Transverse colon (tissue), 4 donors: ENCODE results near the gene SHKBP1. TPM values are rescaled to one million over a fixed set of nuclear protein-coding genes. Genes with fewer than 3 reads are reported as not detected.
"Not testable (repeated sequence)": the region's sequence is repeated elsewhere in the genome, so short reads cannot be mapped to it uniquely, and the experiment has no call there.

ENCODE experiments used
- DNase-seq: peaks from one replicate; pipeline ENCODE4 v3.0.0-alpha.2; 2019
- H3K27ac ChIP-seq, 4 donors: fragments of 200-600 bp; sonication (generic); 2 replicates each; pipeline ENCODE4 v1.5.1; 2016 to 2018; ENCODE audit warnings: inconsistent platforms in 4 of 4
- H3K27me3 ChIP-seq: fragments of 200-600 bp; sonication (generic); 2 replicates; pipeline ENCODE4 v1.5.1; 2017; ENCODE audit warnings: inconsistent platforms
- H3K36me3 ChIP-seq, 4 donors: fragments of 200-600 bp; sonication (generic); 2 replicates each; pipeline ENCODE4 v1.5.1; 2017 to 2019; ENCODE audit warnings: inconsistent platforms in 4 of 4
- H3K4me1 ChIP-seq, 4 donors: fragments of 200-600 bp; sonication (generic); 2 replicates each; pipeline ENCODE4 v1.5.1; 2017 to 2020; ENCODE audit warnings: inconsistent platforms in 4 of 4
- H3K4me3 ChIP-seq, 4 donors: fragments of 200-600 bp; sonication (generic); 1 replicate in 1 of 4; 2 replicates in 3 of 4; pipeline versions ENCODE4 v1.5.1 to v1.6.1; 2017 to 2019; ENCODE audit warnings: inconsistent platforms in 4 of 4
- H3K9me3 ChIP-seq, 2 donors: fragments of 200-600 bp; sonication (generic); 2 replicates each; pipeline ENCODE4 v1.5.1; 2017 to 2019; ENCODE audit warnings: inconsistent platforms in 2 of 2
- EP300 ChIP-seq: sonication (generic); formaldehyde crosslinking; IDR thresholded peaks from one replicate; pipeline ENCODE4 v1.6.1; 2017; ENCODE audit warnings: antibody characterized with exemption, low read depth
- POLR2A ChIP-seq: fragments of 450-650 bp; IDR thresholded peaks from one replicate; pipeline ENCODE4 v1.6.1; 2016; ENCODE audit warnings: antibody characterized with exemption, mild to moderate bottlenecking, moderate library complexity
- POLR2AphosphoS5 ChIP-seq, 3 donors: sonication (generic); formaldehyde crosslinking; IDR thresholded peaks; one replicate each; pipeline ENCODE4 v1.6.1; 2016; ENCODE audit warnings: antibody characterized with exemption in 3 of 3
- WGBS, 2 donors: methylation state at CpG; one replicate each; pipeline ENCODE4 v1.1.5; 2018; ENCODE audit warnings: low coverage in 1 of 2; 5-methylcytosine and 5-hydroxymethylcytosine counted together
- in situ Hi-C, 4 donors: fragments of 200-750 bp; cut with MboI; loops; one replicate each; pipeline versions ENCODE4 v1.15.0 to v1.15.1; 2017; ENCODE audit warnings: low sequenced_read_pairs in 3 of 4, low pct_ligation_motif_present in 1 of 4, low pct_unique_long_range_greater_than_20kb in 1 of 4
- intact Hi-C: fragments of 100-400 bp; cut with DNase I; formaldehyde crosslinking; loops from one replicate; pipeline ENCODE4 v1.15.1; 2023; ENCODE audit warnings: low total_unique reads
- total RNA-seq, 4 donors: library from RNA; depleted of rRNA; stranded (reverse); fragments of >200 nt; gene quantifications; one replicate each; pipeline ENCODE4 v1.1.0, GENCODE V29; 2016
- TF ChIP-seq, protein P1 (sequence below), 5 experiments: fragments of 200-600 bp in 3 of 5; fragments of 450-650 bp in 2 of 5; sonication (generic) in 3 of 5; IDR thresholded peaks; 1 replicate in 2 of 5; 2 replicates in 3 of 5; pipeline ENCODE4 v1.5.1; 2016 to 2017; ENCODE audit warnings: antibody characterized with exemption in 5 of 5, inconsistent platforms in 3 of 5, mild to moderate bottlenecking in 2 of 5, moderate library complexity in 1 of 5

SHKBP1 gene
- total RNA-seq, 4 donors from 2014 or later: 58.7 to 111 (median 60.9) TPM

DNA sequence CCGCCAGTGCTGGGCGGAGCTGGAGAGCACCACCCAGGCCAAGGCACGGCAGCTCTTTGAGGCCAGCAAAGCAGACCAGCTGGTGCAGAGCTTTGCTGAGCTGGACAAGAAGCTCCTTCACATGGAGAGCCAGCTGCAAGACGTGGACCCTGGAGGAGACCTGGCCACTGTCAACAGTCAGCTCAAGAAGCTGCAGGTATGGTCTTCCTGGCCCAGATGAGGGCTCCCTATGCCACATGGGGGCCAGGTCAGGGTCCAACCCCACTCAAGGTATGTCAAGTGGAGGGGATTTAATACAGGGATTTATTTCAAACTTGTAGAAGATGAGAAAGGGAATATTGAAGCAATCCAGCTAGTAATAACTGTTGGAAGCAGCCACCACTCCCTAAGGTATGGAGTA is 42.5 kb upstream of the SHKBP1 start:
- TF ChIP-seq, protein P1, sequence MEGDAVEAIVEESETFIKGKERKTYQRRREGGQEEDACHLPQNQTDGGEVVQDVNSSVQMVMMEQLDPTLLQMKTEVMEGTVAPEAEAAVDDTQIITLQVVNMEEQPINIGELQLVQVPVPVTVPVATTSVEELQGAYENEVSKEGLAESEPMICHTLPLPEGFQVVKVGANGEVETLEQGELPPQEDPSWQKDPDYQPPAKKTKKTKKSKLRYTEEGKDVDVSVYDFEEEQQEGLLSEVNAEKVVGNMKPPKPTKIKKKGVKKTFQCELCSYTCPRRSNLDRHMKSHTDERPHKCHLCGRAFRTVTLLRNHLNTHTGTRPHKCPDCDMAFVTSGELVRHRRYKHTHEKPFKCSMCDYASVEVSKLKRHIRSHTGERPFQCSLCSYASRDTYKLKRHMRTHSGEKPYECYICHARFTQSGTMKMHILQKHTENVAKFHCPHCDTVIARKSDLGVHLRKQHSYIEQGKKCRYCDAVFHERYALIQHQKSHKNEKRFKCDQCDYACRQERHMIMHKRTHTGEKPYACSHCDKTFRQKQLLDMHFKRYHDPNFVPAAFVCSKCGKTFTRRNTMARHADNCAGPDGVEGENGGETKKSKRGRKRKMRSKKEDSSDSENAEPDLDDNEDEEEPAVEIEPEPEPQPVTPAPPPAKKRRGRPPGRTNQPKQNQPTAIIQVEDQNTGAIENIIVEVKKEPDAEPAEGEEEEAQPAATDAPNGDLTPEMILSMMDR (IDR thresholded peaks at IDR 0.05): no peak
- TF ChIP-seq POLR2AphosphoS5 (IDR thresholded peaks at IDR 0.05) (no peak), EP300 (no peak), POLR2A (no peak)
- peaks cover 14% of the 10 kb centered on the region for H3K27me3 ChIP-seq
- 92% methylated on average over 4 of the region's 4 CpGs; no CpG with 5 or more reads in 1 of the 2 donors for WGBS, 2 donors
- H3K27ac ChIP-seq: no peak overlapping the region
- H3K4me3 ChIP-seq: no peak overlapping the region
- H3K36me3 ChIP-seq: no peaks in the 10 kb centered on the region
- in situ Hi-C loops: loop anchor here in 2 of 4 donors (10.0 kb wide), 1 partner anchor 61 kb away; no protein-coding TSS in a partner anchor
- H3K4me1 ChIP-seq: peaks cover 6 to 11% (median 9%) of the 10 kb centered on the region in 4 donors
- intact Hi-C loops: no loop called here
- no peak for DNase-seq
- H3K9me3 ChIP-seq: no peaks in the 10 kb centered on the region

DNA sequence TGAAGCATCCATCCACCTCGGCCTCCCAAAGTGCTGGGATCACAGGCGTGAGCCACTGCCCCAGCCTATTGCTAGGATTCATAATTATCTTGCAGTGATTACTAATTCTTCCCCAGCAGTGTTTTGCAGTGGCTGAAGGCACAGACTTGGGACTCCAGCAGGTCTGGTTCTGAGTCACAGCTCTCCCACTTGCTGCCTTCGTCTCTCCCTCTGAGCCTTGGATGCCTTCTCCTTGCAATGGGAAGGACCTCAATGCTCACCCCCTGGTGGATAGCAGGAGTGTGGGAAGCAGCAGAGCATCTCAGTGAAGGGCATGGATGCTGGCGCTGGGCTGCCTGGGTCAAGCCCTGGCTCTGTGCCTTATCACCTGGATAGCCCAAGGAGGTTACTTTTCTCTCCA is 37.6 kb upstream of the SHKBP1 start:
- no peak for DNase-seq
- no peak for TF ChIP-seq EP300
- in situ Hi-C loops: loop anchor here in 2 of 4 donors (10.0 kb wide), 1 partner anchor 56 kb away; no protein-coding TSS in a partner anchor
- Histone ChIP-seq H3K4me1 (peaks cover 0 to 7% (median 0%) of the 10 kb centered on the region in 4 donors), H3K27ac (no peak overlapping the region), H3K9me3 (no peaks in the 10 kb centered on the region), H3K27me3 (no peaks in the 10 kb centered on the region), H3K36me3 (no peaks in the 10 kb centered on the region), H3K4me3 (no peak overlapping the region)
- WGBS, 2 donors: 63% methylated on average over 3 of the region's 4 CpGs; no CpG with 5 or more reads in 1 of the 2 donors
- intact Hi-C loops: no loop called here

DNA sequence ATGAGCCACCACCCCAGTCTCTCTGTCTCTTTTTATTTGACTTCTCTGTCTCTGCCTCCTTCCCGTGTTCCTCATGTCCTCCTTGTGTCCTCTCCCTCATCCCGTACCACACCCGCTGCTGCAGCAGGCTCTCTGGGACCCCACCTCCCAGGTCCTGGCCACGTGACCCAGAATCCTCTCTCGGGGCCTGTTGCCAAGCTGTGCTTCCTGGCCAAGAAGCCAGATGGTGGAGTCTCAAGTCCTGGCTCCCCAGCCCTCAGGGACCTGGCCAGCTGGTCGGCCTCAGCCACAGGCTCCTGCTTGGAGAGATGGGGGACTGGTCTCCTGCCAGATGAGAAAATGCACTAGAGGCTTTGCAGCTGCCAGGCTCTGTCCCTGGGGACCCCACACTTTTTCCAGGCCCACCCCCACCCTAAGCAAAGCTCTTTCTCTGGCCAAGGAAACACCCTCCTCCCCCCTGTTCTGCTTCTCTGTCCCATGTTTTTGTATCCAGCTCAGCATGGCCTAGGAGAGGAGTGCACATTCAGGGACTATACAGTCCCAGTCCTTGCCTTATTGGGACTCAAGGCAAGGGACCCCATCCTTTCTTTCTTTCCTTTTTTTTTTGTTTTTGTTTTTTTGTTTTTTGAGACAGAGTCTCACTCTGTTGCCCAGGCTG is 34.3 kb upstream of the SHKBP1 start:
- no peaks in the 10 kb centered on the region for H3K9me3 ChIP-seq
- peak overlapping the region in 1 of 4 donors; percentile 17 for H3K27ac ChIP-seq
- peak; percentile 53 for DNase-seq
- peaks cover 0 to 7% (median 0%) of the 10 kb centered on the region in 4 donors for H3K4me1 ChIP-seq
- intact Hi-C loops: no loop called here
- H3K4me3 ChIP-seq: no peak overlapping the region
- peaks cover 3% of the 10 kb centered on the region for H3K27me3 ChIP-seq
- H3K36me3 ChIP-seq: no peaks in the 10 kb centered on the region
- WGBS, 2 donors: 37% methylated on average over 6 of the region's 6 CpGs; no CpG with 5 or more reads in 1 of the 2 donors
- in situ Hi-C loops: loop anchor here in 1 of 4 donors (10.0 kb wide), 1 partner anchor 92 kb away; no protein-coding TSS in a partner anchor
- TF ChIP-seq, protein P1 (IDR thresholded peaks at IDR 0.05): no peak
- TF ChIP-seq POLR2A: no peak
- TF ChIP-seq POLR2AphosphoS5 (IDR thresholded peaks at IDR 0.05): peak; percentile 7 to 60 (median 39)

DNA sequence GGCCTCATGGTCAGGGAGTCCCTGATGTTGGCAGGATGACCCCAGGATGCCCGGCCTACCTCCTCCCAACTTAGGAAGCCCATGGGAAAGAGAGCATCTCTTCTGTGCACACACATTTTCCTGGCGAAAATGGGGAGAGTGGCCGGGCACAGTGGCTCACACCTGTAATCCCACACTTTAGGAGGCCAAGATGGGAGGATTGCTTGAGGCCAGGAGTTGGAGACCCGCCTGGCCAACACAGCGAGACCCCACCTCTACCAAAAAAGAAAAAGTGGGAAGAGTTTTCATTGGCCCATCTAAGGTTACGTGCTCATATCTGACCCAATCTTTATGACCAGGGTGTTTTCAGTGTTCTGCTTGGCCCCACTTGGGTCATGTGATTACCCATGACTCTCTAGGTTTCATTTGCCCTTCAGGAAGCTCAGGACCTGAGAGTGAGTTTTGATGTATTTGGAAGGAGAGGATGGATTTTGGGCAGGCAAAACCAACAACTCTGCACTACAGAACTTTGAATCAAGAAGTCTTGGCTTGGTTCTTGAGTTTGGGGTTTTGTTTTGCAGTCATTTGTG is 33.6 kb upstream of the SHKBP1 start:
- no peak for DNase-seq
- Histone ChIP-seq H3K27me3 (peaks cover 6% of the 10 kb centered on the region), H3K27ac (no peak overlapping the region), H3K36me3 (no peaks in the 10 kb centered on the region), H3K4me3 (no peak overlapping the region), H3K4me1 (peaks cover 0 to 7% (median 0%) of the 10 kb centered on the region in 4 donors), H3K9me3 (no peaks in the 10 kb centered on the region)
- 90% methylated on average over 6 of the region's 6 CpGs; no CpG with 5 or more reads in 1 of the 2 donors for WGBS, 2 donors
- in situ Hi-C loops: loop anchor here in 1 of 4 donors (10.0 kb wide), 1 partner anchor 92 kb away; no protein-coding TSS in a partner anchor
- intact Hi-C loops: no loop called here
- TF ChIP-seq EP300: no peak
- TF ChIP-seq, protein P1 (IDR thresholded peaks at IDR 0.05): no peak
- no peak for TF ChIP-seq POLR2A
- TF ChIP-seq POLR2AphosphoS5 (IDR thresholded peaks at IDR 0.05): no peak

DNA sequence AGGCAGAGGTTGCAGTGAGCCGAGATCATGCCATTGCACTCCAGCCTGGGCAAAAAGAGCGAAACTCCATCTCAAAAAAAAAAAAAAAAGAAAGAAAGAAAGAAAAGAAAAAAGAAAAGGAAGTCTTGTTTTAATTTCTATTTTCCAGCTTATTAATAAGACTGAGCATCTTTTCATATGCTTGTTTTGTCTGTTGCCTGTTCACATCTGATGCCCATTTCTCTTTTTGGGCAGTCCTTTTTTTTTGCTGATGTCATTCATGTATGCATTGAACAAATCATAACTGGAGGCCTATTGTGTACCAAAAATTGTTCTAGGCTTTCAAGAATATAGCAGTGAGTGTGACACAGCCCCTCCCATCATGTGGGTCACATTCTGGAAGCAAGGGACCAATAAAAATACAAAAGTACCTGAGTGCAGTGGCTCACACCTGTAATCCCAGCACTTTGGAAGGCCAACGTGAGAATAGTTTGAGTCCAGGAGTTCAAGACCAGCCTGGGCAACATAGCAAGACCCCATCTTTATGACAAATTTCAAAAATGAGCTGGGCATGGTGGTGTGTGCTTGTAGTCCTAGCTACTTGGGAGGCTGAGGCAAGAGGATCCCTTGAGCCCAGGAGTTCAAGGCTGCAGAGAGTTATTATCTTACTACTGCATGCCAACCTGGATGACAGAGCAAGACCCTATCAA is 30.4 kb upstream of the SHKBP1 start:
- 33 to 89% methylated on average over 1 to 3 of the region's 3 CpGs for WGBS, 2 donors
- H3K4me3 ChIP-seq, H3K9me3 ChIP-seq, DNase-seq, H3K27ac ChIP-seq, H3K36me3 ChIP-seq, intact Hi-C loops: not testable (repeated sequence)
- in situ Hi-C loops: loop anchor here in 1 of 4 donors (10.0 kb wide), 1 partner anchor 89 kb away; no protein-coding TSS in a partner anchor
- H3K27me3 ChIP-seq: peaks cover 30% of the 10 kb centered on the region
- peaks cover 0 to 12% (median 5%) of the 10 kb centered on the region in 4 donors for H3K4me1 ChIP-seq

DNA sequence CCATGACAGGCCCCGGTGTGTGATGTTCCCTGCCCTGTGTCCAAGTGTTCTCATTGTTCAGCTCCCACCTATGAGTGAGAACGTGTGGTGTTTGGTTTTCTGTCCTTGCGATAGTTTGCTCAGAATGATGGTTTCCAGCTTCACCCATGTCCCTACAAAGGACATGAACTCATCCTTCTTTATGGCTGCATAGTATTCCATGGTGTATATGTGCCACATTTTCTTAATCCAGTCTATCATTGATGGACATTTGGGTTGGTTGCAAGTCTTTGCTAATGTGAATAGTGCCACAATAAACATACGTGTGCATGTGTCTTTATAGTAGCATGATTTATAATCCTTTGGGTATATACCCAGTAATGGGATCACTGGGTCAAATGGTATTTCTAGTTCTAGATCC is 29.5 kb upstream of the SHKBP1 start:
- H3K36me3 ChIP-seq, DNase-seq, H3K27ac ChIP-seq, H3K4me3 ChIP-seq, H3K9me3 ChIP-seq, intact Hi-C loops: not testable (repeated sequence)
- H3K27me3 ChIP-seq: peaks cover 36% of the 10 kb centered on the region
- WGBS, 2 donors: 60 to 75% methylated on average over 1 to 4 of the region's 4 CpGs
- peaks cover 0 to 11% (median 5%) of the 10 kb centered on the region in 4 donors for H3K4me1 ChIP-seq
- in situ Hi-C loops: loop anchor here in 1 of 4 donors (10.0 kb wide), 1 partner anchor 88 kb away; no protein-coding TSS in a partner anchor
